Bronchial epithelial cell (primary cell): ENCODE measurements around the gene CORO1C. TPM values are rescaled to one million over a fixed set of nuclear protein-coding genes. Genes with fewer than 3 reads are reported as not detected.

Source experiments
- DNase-seq: peaks from one replicate; pipeline ENCODE4 v3.0.0-alpha.2; 2010; ENCODE audit warnings: low read depth
- FAIRE-seq: peaks from 2 replicates; lab custom pipeline; 2011; peaks lifted over from hg19 to GRCh38; lab: Jason Lieb, UNC
- H3K27me3 ChIP-seq: 2 replicates; pipeline ENCODE4 v1.5.1; 2011; ENCODE audit warnings: low read length; ENCODE audit not compliant: control insufficient read depth, insufficient read depth
- H3K36me3 ChIP-seq: 2 replicates; pipeline ENCODE4 v1.5.1; 2011; ENCODE audit warnings: low read length; ENCODE audit not compliant: control insufficient read depth, insufficient read depth
- H3K4me3 ChIP-seq: 2 replicates; pipeline ENCODE4 v1.5.1; 2011; ENCODE audit warnings: mild to moderate bottlenecking, low read depth, low read length, control low read depth
- CTCF ChIP-seq: IDR thresholded peaks from 2 replicates; pipeline ENCODE4 v1.5.1; 2011; ENCODE audit warnings: mild to moderate bottlenecking, moderate library complexity, low read length, control low read depth, inconsistent platforms; ENCODE audit not compliant: insufficient read depth, severe bottlenecking
- total RNA-seq: library from RNA; depleted of rRNA; stranded (reverse); fragments of >200 nt; gene quantifications from 2 replicates; pipeline ENCODE4 v1.2.1, GENCODE V29; 2014

Gene CORO1C
- total RNA-seq, 1 donor from 2014 or later: 152 TPM

GRCh38 chr12:108712165-108712924 is 19.0 kb downstream of the CORO1C start:
- DNase-seq (no peak), FAIRE-seq (no peak)
- Histone ChIP-seq H3K36me3 (peaks cover 5% of the 10 kb centered on the region), H3K4me3 (no peak overlapping the region), H3K27me3 (no peaks in the 10 kb centered on the region)
- TF ChIP-seq CTCF: no peak

- Histone ChIP-seq H3K27me3 (no peaks in the 10 kb centered on the region), H3K4me3 (no peak overlapping the region), H3K36me3 (no peaks in the 10 kb centered on the region)
- FAIRE-seq (no peak), DNase-seq (no peak)
- no peak for TF ChIP-seq CTCF
These were observed 19.7 kb downstream of the CORO1C start for GRCh38 chr12:108711489-108712164.

- no peak for FAIRE-seq
- no peaks in the 10 kb centered on the region for H3K36me3 ChIP-seq
These were observed 21.6 kb downstream of the CORO1C start for GRCh38 chr12:108709697-108710096.

GRCh38 chr12:108704527-108704926 is 26.8 kb downstream of the CORO1C start:
- no peaks in the 10 kb centered on the region for H3K27me3 ChIP-seq
- no peak for TF ChIP-seq CTCF
- FAIRE-seq (no peak), DNase-seq (no peak)
- no peak overlapping the region for H3K4me3 ChIP-seq
- H3K36me3 ChIP-seq: peaks cover 4% of the 10 kb centered on the region

More at GRCh38 chr12:108709697-108710096, 21.6 kb downstream of the CORO1C start:
- TF ChIP-seq CTCF: no peak
- Histone ChIP-seq H3K27me3 (no peaks in the 10 kb centered on the region), H3K4me3 (no peak overlapping the region)
- no peak for DNase-seq

GRCh38 chr12:108702595-108703320 is 28.6 kb downstream of the CORO1C start:
- TF ChIP-seq CTCF: no peak
- DNase-seq (no peak), FAIRE-seq (no peak)
- no peaks in the 10 kb centered on the region for H3K27me3 ChIP-seq
- no peak overlapping the region for H3K4me3 ChIP-seq
- peaks cover 5% of the 10 kb centered on the region for H3K36me3 ChIP-seq
